T-helper 17 cell (primary cell): ENCODE results near the gene RSBN1. TPM values are rescaled to one million over a fixed set of nuclear protein-coding genes. Genes with fewer than 3 reads are reported as not detected.

Experiments used
- ATAC-seq: fragments of 150-1000 bp; cut with Tn5 transposase; 2 replicates; pipeline ENCODE4 v1.10.0; 2021; ENCODE audit warnings: mild to moderate bottlenecking, moderate library complexity
- DNase-seq, 3 donors: peaks; one replicate each; pipeline versions ENCODE4 v3.0.0 to v3.0.0-alpha.2; 2020 to 2021
- H3K9me3 ChIP-seq: one replicate; pipeline ENCODE4 v1.7.0; 2013; ENCODE audit warnings: low read length, mild to moderate bottlenecking; ENCODE audit not compliant: control insufficient read depth, poor library complexity, severe bottlenecking
- H3K27ac Mint-ChIP-seq: one replicate; pipeline ENCODE4 v1.8.0; 2022; ENCODE audit warnings: mild to moderate bottlenecking, moderate library complexity, mixed read lengths
- H3K27me3 Mint-ChIP-seq: one replicate; pipeline ENCODE4 v1.8.0; 2022; ENCODE audit warnings: mixed read lengths
- H3K36me3 Mint-ChIP-seq: one replicate; pipeline ENCODE4 v1.8.0; 2022; ENCODE audit warnings: low read depth, mixed read lengths
- H3K4me1 Mint-ChIP-seq: one replicate; pipeline ENCODE4 v1.8.0; 2022; ENCODE audit warnings: mild to moderate bottlenecking, mixed read lengths
- H3K4me3 Mint-ChIP-seq: one replicate; pipeline ENCODE4 v1.8.0; 2022; ENCODE audit warnings: mild to moderate bottlenecking, moderate library complexity, mixed read lengths
- total RNA-seq, 4 donors: library from RNA in 2 of 4; stranded (reverse) in 2 of 4; gene quantifications; one replicate each; pipeline ENCODE4 v1.2.3 and lab custom pipeline; 2022 to 2026

The RSBN1 gene
- total RNA-seq, 2 donors from 2014 or later = 40.1 to 45.8 TPM

DNA sequence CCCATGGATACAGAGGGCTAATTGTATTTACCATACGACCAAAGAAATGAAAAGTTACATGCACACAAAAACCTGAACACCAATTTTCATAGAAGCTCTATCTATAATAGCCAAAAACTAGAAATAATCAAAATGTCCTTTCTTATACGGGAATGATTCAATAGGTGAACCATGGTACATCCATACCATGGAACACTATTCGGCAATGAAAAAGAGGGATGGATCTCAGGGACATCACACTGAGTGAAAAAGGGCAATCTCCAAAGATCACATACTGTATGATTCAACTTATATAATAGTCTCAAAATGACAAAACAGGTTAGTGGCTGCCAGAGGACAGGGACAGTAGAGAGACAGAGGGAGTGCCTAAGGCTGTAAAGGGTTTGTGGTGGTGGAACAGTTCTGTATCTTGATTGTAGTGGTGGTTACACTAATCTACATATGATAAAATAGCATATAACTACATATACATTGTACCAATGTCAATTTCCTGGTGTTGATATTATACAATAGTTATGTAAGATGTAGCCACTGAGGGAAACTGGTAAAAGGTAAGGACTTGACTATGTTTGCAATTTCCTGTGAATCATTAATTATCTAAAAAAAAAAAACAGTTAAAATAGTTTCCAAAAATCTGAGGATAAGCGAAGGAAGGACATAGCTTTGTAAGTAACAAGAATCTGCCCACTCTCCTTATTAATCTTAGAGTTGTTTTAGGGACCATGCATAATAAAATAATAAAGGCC, 3.7 kb downstream of the RSBN1 start:
- no peak for ATAC-seq
- Mint-ChIP-seq H3K36me3 (peaks cover 4% of the 10 kb centered on the region), H3K27me3 (no peaks in the 10 kb centered on the region), H3K4me1 (peaks cover 48% of the 10 kb centered on the region), H3K27ac (peak overlapping the region; percentile 98), H3K4me3 (peak overlapping the region; percentile 15)
- no peaks in the 10 kb centered on the region for H3K9me3 ChIP-seq
- DNase-seq = no peak

DNA sequence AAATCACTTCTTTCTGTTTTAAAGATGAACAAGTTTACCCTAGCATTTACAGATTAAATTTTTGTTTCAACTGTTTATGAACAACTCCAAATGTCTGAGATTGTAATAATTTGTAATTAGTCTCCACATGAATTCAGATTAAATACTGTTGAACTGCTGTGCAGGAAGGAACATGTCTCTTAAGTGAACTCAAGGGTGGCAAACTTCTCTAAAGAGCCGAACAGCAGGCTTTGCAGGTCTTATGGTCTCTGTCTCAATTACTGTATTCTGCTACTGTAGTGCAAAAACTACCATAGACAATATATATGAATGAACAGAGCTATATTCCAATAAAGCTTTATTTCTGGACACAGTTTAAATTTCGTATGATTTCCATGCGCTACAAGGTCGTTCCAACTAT, 6.6 kb downstream of the RSBN1 start:
- H3K4me1 Mint-ChIP-seq = peaks cover 54% of the 10 kb centered on the region

DNA sequence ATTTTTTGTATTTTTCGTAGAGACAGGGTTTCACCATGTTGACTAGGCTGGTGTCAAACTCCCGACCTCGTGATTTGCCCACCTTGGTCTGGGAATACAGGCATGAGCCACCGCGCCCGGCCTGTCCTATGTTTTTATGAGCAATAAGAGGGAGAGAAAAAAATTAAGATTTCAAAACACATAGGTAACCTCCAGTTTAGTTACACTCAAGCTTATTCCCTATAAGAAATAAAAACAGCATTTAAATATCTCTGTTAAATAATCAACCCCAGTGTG, 7.1 kb downstream of the RSBN1 start:
- ATAC-seq = no peak
- H3K27ac Mint-ChIP-seq = no peak overlapping the region
- no peak for DNase-seq
- H3K36me3 Mint-ChIP-seq = no peaks in the 10 kb centered on the region
- peaks cover 51% of the 10 kb centered on the region for H3K4me1 Mint-ChIP-seq
- H3K27me3 Mint-ChIP-seq = no peaks in the 10 kb centered on the region
- H3K4me3 Mint-ChIP-seq = no peak overlapping the region
- no peaks in the 10 kb centered on the region for H3K9me3 ChIP-seq

More for the DNA sequence above, 6.6 kb downstream of the RSBN1 start:
- DNase-seq (no peak), ATAC-seq (no peak)
- Mint-ChIP-seq H3K27ac (no peak overlapping the region), H3K4me3 (no peak overlapping the region), H3K36me3 (no peaks in the 10 kb centered on the region), H3K27me3 (no peaks in the 10 kb centered on the region)
- no peaks in the 10 kb centered on the region for H3K9me3 ChIP-seq

DNA sequence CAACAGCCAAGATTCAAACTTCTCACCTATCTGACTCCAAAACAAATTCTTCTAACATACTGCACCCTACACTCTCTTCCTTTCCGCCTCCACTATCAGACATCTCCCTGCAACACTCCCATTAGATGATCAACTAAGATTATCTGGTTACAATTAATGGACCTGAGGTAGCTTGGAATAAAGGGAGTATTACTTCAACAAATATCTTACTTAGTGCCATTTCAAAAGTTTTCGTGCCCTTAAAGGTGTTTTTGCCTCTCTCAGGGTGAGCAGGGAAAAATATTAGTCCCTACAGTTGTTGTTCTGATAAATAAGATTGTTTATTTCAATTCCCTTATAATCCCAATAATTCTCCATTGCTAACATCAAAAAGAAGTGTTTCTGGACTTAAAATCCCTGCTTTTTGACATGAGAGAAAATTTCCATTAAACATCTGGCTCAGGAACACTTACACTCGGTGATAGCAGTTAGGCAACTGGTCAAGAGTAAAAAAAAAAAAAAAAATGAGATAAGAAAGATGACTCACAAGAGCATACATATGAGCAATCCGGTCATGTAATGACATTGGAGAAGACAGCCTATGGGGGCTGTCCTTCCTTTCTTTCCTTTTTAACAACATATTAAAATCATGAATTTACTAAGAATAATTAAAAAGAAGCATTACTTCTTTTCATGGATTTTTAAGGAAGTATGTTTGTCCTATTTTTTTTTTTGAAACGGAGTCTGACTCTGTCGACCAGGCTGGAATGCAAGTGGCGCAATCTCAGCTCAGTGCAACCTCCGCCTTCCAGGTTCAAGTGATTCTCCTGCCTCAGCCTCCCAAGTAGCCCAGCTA, 7.6 kb downstream of the RSBN1 start:
- no peak for DNase-seq
- Mint-ChIP-seq H3K36me3 (no peaks in the 10 kb centered on the region), H3K4me1 (peaks cover 47% of the 10 kb centered on the region), H3K27ac (peak overlapping the region; percentile 16), H3K4me3 (peak overlapping the region; percentile 33), H3K27me3 (no peaks in the 10 kb centered on the region)
- H3K9me3 ChIP-seq = no peaks in the 10 kb centered on the region
- no peak for ATAC-seq

DNA sequence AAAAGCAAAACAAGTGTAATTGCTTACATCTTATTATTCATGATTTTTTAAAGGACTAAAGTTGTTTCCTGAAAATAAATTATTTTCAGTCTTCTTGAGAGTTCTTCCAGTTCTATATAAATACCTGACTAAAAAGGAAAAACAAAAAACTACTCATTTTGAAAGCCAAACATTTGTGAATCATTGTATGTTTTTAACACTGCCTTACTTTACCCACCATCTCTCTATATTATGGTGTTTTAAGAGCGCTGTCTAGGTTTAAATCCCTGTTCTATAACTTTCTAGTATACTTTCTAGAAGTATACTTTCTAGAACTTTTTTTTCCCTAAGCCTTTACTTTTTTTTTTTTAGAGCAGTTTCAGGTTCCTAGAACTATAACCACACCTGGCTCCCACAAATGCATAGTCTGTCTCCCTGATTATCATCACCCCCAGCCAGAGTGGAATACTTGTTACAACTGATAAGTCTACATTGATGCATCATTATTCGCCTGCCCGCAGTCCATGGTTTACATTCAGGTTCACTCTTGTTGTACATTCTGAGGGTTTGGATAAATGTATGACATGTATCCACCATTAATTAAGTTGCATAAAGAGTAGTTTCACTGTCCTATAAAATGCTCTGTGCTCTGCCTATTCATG, 9.8 kb downstream of the RSBN1 start:
- no peaks in the 10 kb centered on the region for H3K27me3 Mint-ChIP-seq
- peak overlapping the region; percentile 6 for H3K27ac Mint-ChIP-seq
- no peak for DNase-seq
- H3K36me3 Mint-ChIP-seq = no peaks in the 10 kb centered on the region
- H3K4me3 Mint-ChIP-seq = peak overlapping the region; percentile 43
- no peak for ATAC-seq
- H3K9me3 ChIP-seq = no peaks in the 10 kb centered on the region
- peaks cover 38% of the 10 kb centered on the region for H3K4me1 Mint-ChIP-seq

DNA sequence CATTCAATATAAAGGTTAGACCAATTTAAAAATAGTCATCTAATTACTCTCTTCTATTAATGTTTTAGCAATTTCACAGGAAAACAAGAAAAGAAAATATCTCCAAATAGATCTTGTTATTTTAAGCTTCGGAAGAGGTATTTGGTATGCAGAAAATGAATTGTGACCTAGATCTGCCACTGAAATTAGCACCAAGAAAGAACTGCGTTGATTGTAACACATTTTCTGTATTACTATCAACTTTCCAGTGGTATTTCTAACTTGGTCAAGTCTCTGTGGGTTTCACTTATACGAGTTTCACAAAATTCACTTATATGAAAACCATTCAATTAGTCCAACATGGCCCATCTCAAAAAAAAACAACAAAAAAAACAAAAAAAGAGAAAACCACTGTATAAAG, 11.8 kb downstream of the RSBN1 start:
- Mint-ChIP-seq H3K4me3 (no peak overlapping the region), H3K4me1 (peaks cover 30% of the 10 kb centered on the region), H3K36me3 (no peaks in the 10 kb centered on the region), H3K27me3 (no peaks in the 10 kb centered on the region), H3K27ac (peak overlapping the region; percentile 11)
- ATAC-seq (no peak), DNase-seq (no peak)
- H3K9me3 ChIP-seq = no peaks in the 10 kb centered on the region

DNA sequence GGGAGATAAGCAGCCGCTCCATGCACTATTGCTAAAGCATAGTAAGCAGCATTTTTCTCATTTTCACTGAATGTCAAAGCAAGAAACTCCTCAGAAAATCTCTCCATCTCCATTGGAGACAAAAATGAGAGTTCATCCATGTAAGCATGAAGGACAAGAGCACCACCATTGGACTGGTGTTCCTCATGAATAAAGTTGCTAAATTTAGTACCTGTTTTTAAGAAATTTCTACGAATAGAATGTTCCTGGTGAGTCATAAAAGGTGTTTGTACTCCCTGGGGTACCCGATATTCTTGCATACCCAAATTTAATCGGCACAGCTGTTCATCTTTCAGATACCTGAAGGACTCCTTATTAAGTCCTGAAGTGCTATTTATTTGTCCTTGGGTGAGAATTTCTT, 14.8 kb downstream of the RSBN1 start:
- Mint-ChIP-seq H3K36me3 (peaks cover 8% of the 10 kb centered on the region), H3K27ac (no peak overlapping the region), H3K27me3 (no peaks in the 10 kb centered on the region), H3K4me3 (no peak overlapping the region), H3K4me1 (peaks cover 23% of the 10 kb centered on the region)
- H3K9me3 ChIP-seq = no peaks in the 10 kb centered on the region
- DNase-seq = no peak
- ATAC-seq = no peak

DNA sequence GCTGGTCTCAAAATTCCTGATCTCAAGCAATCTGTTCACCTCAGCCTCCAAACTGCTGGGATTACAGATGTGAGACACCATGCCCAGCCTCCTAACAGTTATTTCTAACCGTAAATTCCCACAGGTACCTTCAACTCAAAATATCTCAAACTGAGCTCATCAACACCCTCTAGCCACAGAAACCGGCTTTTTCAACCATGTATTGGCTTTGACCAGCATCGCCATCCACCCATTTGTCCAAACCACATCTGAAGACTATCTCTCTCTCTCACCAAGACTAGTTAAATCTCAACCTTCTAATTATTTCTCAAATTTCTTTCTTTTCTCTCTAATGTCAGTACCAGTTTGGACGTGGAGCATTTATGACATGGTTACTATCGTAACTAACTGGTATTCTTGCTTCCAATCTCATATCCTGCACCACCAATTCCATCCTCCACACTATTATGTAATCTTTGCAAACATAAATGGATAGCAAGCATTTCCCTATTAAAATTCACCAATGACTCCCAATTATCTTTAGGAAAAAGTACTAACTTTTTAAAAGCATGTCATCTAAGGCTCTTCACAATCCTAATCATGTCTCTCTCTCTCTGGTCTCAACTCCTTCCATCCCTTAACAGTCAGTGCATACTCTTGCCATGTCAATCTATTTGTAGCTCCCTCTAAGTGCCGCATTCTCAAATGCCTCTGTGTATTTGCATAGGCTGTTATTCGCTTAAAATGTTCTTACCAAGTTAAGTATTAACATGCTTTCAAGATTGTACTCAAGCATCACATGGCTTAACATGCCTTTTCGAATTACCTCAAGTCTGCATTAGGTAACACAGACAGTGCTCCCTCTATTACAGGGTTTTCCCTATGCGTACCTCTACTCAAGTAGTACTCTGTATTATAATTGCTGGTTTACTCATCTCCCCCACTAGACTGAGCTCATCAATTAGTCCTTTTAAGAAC, 18.1 kb downstream of the RSBN1 start:
- no peak for ATAC-seq
- H3K4me1 Mint-ChIP-seq = peaks cover 42% of the 10 kb centered on the region
- H3K4me3 Mint-ChIP-seq = no peak overlapping the region
- no peaks in the 10 kb centered on the region for H3K9me3 ChIP-seq
- DNase-seq = no peak
- H3K27me3 Mint-ChIP-seq = no peaks in the 10 kb centered on the region
- H3K27ac Mint-ChIP-seq = peak overlapping the region; percentile 84
- H3K36me3 Mint-ChIP-seq = peaks cover 13% of the 10 kb centered on the region

DNA sequence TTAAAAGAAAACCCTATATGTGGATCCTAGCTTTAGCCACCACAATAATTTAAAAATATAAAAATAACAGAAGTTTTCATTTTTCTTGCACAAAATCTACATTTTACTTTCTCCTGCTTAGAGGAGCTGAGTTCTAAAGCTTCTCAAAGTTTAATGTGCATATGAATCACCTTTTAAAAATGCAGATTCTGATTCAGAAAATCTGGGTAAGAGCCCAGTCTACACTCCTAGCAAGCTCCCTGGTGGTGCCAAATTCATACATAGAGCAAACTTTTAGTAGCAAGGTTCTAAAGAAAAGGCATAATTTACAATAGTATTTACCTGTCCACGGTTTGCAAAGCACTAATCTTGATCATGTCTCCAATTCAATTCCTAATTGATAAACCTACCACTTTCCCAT, 19.3 kb downstream of the RSBN1 start:
- Mint-ChIP-seq H3K4me3 (peak overlapping the region; percentile 6), H3K4me1 (peaks cover 39% of the 10 kb centered on the region), H3K36me3 (peaks cover 13% of the 10 kb centered on the region), H3K27me3 (no peaks in the 10 kb centered on the region), H3K27ac (peak overlapping the region; percentile 84)
- no peaks in the 10 kb centered on the region for H3K9me3 ChIP-seq
- DNase-seq = no peak
- peak; percentile 38 for ATAC-seq

DNA sequence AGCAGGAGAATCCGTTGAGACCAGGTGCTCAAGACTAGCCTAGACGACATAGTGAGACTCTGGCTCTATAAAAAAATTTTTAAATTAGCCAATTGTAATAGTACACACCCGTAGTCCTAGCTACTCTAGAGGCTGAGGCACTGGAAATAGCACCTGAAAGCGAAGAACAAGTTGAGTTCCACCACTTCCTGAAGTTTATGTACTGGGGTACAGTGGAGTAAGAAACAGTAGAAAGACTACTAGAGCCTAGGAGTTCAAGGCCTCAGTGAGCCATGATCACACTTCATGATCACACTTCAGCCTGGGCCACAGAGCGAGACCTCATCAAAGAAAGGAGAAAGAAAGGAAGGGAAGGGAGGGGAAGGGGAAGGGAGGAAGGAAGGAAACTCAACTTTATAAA, 19.8 kb downstream of the RSBN1 start:
- peak overlapping the region; percentile 53 for H3K4me3 Mint-ChIP-seq
- H3K9me3 ChIP-seq = no peaks in the 10 kb centered on the region
- no peaks in the 10 kb centered on the region for H3K27me3 Mint-ChIP-seq
- ATAC-seq (peak; percentile 62), DNase-seq (no peak)
- peaks cover 13% of the 10 kb centered on the region for H3K36me3 Mint-ChIP-seq
- peak overlapping the region; percentile 84 for H3K27ac Mint-ChIP-seq
- peaks cover 43% of the 10 kb centered on the region for H3K4me1 Mint-ChIP-seq

DNA sequence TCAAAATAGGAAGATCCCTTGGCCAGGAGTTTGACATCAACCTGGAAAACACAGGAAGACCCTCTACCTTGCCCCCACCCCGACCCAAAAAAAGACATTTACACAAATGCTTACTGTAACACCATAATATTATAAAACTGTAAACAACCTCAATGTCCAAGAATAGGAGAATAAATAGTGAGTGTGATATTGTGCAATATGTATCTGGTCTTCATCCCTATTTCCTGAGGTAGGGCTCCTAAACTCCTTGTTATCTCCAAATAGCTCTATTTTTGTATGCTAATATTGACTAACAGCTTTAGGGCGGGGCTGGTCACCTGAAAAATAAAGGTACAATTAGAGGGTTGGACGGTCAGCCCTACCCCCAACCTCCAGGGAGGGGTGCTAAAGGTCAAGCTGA, 23.5 kb downstream of the RSBN1 start:
- H3K9me3 ChIP-seq = no peaks in the 10 kb centered on the region
- DNase-seq = no peak
- Mint-ChIP-seq H3K4me1 (peaks cover 60% of the 10 kb centered on the region), H3K4me3 (no peak overlapping the region), H3K27ac (peak overlapping the region; percentile 80), H3K27me3 (no peaks in the 10 kb centered on the region), H3K36me3 (peaks cover 7% of the 10 kb centered on the region)
- ATAC-seq = no peak

DNA sequence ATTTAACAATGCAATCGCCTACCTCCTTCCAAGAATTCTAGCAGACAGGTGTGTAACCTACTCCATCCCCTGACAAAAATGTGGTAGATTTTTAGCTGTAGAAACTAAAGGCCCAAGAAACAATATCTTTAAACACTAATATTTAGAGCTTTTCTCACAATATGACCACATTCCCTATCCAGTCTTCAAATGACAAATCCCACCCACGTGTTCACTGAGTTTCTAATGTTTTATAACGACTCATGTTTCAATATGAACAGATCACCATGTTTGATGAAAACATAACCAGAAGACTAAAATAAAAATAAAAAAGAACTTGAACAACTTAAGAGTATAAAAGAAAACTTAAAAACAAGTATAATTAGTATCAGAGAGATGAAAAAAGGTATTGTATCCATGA, 24.6 kb downstream of the RSBN1 start:
- Mint-ChIP-seq H3K27ac (peak overlapping the region; percentile 80), H3K4me3 (no peak overlapping the region), H3K4me1 (peaks cover 66% of the 10 kb centered on the region), H3K36me3 (peaks cover 7% of the 10 kb centered on the region), H3K27me3 (no peaks in the 10 kb centered on the region)
- H3K9me3 ChIP-seq = no peaks in the 10 kb centered on the region
- ATAC-seq = no peak
- no peak for DNase-seq

DNA sequence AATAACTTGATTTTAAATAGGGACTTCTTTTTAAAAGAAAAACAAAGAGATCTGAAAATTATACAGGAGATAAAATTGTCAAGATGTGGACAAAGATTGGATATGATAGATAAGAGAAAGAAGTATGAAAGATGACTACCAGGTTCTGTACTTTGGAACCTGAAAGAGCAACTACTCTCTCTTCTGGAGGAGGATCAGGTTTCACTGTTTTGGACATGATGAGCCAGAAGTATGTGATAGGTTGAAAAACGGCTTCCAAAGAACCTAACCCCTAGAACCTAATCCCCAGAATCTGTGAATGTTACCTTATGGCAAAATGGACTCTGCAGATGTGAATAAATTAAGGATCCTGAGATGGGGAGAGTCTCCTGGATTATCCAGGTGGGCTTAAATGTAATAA, 26.2 kb downstream of the RSBN1 start:
- H3K4me1 Mint-ChIP-seq = peaks cover 59% of the 10 kb centered on the region
- DNase-seq (no peak), ATAC-seq (no peak)
- H3K9me3 ChIP-seq = no peaks in the 10 kb centered on the region
- H3K27me3 Mint-ChIP-seq = no peaks in the 10 kb centered on the region
- peak overlapping the region; percentile 80 for H3K27ac Mint-ChIP-seq
- H3K36me3 Mint-ChIP-seq = peaks cover 2% of the 10 kb centered on the region
- H3K4me3 Mint-ChIP-seq = no peak overlapping the region
